Renal pelvis (tissue), 4 donors: Measurements from ENCODE around the gene COL27A1. TPM values are rescaled to one million over a fixed set of nuclear protein-coding genes. Genes with fewer than 3 reads are reported as not detected.

ENCODE experiments used
- DNase-seq: peaks from one replicate; pipeline ENCODE4 v3.0.0-alpha.2; 2013
- polyA plus RNA-seq, 3 donors: library from polyadenylated mRNA; unstranded; fragments of 120-200 nt; gene quantifications; one replicate each; pipeline ENCODE4 v1.2.1, GENCODE V29; 2013; ENCODE audit not compliant: insufficient read length in 3 of 3

The COL27A1 gene
- polyA plus RNA-seq, 3 donors: 31.8 to 51.5 (median 43.2) TPM

- DNase-seq: no peak
Measured at GRCh38 chr9:114301798-114302565, 146.6 kb downstream of the COL27A1 start.

- no peak for DNase-seq
Measured at GRCh38 chr9:114302727-114303126, 147.4 kb downstream of the COL27A1 start.

GRCh38 chr9:114303571-114303970, 148.2 kb downstream of the COL27A1 start:
- no peak for DNase-seq

GRCh38 chr9:114303977-114304376, 148.6 kb downstream of the COL27A1 start:
- no peak for DNase-seq

- DNase-seq: no peak
Measured at GRCh38 chr9:114304416-114305188, 149.3 kb downstream of the COL27A1 start.

- no peak for DNase-seq
Measured at GRCh38 chr9:114307899-114308267, 152.5 kb downstream of the COL27A1 start.

GRCh38 chr9:114308361-114308950, 153.1 kb downstream of the COL27A1 start:
- DNase-seq: no peak

- no peak for DNase-seq
Measured at GRCh38 chr9:114309096-114309495, 153.8 kb downstream of the COL27A1 start.

- DNase-seq: no peak
Measured at GRCh38 chr9:114310471-114311450, 155.4 kb downstream of the COL27A1 start.

- DNase-seq: no peak
Measured at GRCh38 chr9:114311571-114312512, 156.5 kb downstream of the COL27A1 start.

- no peak for DNase-seq
Measured at GRCh38 chr9:114312513-114312875, 157.2 kb downstream of the COL27A1 start.

GRCh38 chr9:114313186-114313585, 157.8 kb downstream of the COL27A1 start:
- no peak for DNase-seq

GRCh38 chr9:114314256-114314867, 159.0 kb downstream of the COL27A1 start:
- no peak for DNase-seq

GRCh38 chr9:114314881-114315722, 159.8 kb downstream of the COL27A1 start:
- DNase-seq: no peak

- no peak for DNase-seq
Measured at GRCh38 chr9:114315723-114316363, 160.5 kb downstream of the COL27A1 start.

GRCh38 chr9:114316605-114317230, 161.4 kb downstream of the COL27A1 start:
- no peak for DNase-seq

GRCh38 chr9:114317665-114318357, 162.5 kb downstream of the COL27A1 start:
- DNase-seq: no peak
